Progenitor cell of endocrine pancreas (in vitro differentiated cells): ENCODE data around the gene RALGDS. TPM values are rescaled to one million over a fixed set of nuclear protein-coding genes. Genes with fewer than 3 reads are reported as not detected.

Experiments used
- DNase-seq: peaks from one replicate; pipeline ENCODE4 v3.0.0; 2021; ENCODE audit warnings: low spot score; ENCODE audit not compliant: unreplicated experiment
- H3K27ac Mint-ChIP-seq: 2 replicates; pipeline ENCODE4 v1.8.0; 2021; ENCODE audit warnings: mild to moderate bottlenecking, moderate library complexity, mixed read lengths
- H3K27me3 Mint-ChIP-seq: 2 replicates; pipeline ENCODE4 v1.8.0; 2021; ENCODE audit warnings: mixed read lengths
- H3K36me3 Mint-ChIP-seq: 2 replicates; pipeline ENCODE4 v1.8.0; 2022; ENCODE audit warnings: mixed read lengths; ENCODE audit not compliant: insufficient read depth
- H3K4me1 Mint-ChIP-seq: 2 replicates; pipeline ENCODE4 v1.8.0; 2021; ENCODE audit warnings: low read depth, mixed read lengths
- H3K4me3 Mint-ChIP-seq: 2 replicates; pipeline ENCODE4 v1.8.0; 2021; ENCODE audit warnings: low read depth, mild to moderate bottlenecking, moderate library complexity, mixed read lengths
- H3K9me3 Mint-ChIP-seq: 2 replicates; pipeline ENCODE4 v1.8.0; 2021; ENCODE audit warnings: low read depth, mixed read lengths
- total RNA-seq: library from RNA; stranded (reverse); gene quantifications from 2 replicates; pipeline ENCODE4 v1.2.1, GENCODE V29; 2021
- TF ChIP-seq, protein P1 (sequence below): fragments of 200-600 bp; sonication (generic); IDR thresholded peaks from one replicate; pipeline ENCODE4 v1.5.0; 2021; ENCODE audit warnings: antibody characterized with exemption, mild to moderate bottlenecking; ENCODE audit not compliant: unreplicated experiment

Gene RALGDS
- total RNA-seq, 1 donor from 2014 or later, result 84.6 TPM

DNA sequence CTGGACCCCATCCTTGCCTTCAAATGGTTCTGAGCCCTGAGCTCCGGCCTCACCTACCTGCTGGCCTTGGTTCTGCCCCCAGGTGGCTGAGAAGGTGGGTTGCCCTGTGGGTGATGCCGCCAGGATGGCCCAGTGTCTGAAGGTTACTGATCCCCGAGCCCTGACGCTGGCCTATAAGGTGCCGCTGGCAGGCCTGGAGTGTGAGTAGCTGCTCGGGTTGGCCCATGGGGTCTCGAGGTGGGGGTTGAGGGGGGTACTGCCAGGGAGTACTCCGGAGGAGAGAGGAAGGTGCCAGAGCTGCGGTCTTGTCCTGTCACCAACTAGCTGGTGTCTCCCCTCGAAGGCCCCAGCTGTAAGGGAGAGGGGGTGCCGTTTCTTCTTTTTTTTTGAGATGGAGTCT lies 54.0 kb downstream of the RALGDS start:
- no peak for DNase-seq
- Mint-ChIP-seq H3K27me3 (no peaks in the 10 kb centered on the region), H3K27ac (no peak overlapping the region), H3K36me3 (peaks cover 3% of the 10 kb centered on the region), H3K9me3 (no peaks in the 10 kb centered on the region), H3K4me3 (no peak overlapping the region), H3K4me1 (no peaks in the 10 kb centered on the region)
- TF ChIP-seq, protein P1, sequence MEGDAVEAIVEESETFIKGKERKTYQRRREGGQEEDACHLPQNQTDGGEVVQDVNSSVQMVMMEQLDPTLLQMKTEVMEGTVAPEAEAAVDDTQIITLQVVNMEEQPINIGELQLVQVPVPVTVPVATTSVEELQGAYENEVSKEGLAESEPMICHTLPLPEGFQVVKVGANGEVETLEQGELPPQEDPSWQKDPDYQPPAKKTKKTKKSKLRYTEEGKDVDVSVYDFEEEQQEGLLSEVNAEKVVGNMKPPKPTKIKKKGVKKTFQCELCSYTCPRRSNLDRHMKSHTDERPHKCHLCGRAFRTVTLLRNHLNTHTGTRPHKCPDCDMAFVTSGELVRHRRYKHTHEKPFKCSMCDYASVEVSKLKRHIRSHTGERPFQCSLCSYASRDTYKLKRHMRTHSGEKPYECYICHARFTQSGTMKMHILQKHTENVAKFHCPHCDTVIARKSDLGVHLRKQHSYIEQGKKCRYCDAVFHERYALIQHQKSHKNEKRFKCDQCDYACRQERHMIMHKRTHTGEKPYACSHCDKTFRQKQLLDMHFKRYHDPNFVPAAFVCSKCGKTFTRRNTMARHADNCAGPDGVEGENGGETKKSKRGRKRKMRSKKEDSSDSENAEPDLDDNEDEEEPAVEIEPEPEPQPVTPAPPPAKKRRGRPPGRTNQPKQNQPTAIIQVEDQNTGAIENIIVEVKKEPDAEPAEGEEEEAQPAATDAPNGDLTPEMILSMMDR, result no peak

DNA sequence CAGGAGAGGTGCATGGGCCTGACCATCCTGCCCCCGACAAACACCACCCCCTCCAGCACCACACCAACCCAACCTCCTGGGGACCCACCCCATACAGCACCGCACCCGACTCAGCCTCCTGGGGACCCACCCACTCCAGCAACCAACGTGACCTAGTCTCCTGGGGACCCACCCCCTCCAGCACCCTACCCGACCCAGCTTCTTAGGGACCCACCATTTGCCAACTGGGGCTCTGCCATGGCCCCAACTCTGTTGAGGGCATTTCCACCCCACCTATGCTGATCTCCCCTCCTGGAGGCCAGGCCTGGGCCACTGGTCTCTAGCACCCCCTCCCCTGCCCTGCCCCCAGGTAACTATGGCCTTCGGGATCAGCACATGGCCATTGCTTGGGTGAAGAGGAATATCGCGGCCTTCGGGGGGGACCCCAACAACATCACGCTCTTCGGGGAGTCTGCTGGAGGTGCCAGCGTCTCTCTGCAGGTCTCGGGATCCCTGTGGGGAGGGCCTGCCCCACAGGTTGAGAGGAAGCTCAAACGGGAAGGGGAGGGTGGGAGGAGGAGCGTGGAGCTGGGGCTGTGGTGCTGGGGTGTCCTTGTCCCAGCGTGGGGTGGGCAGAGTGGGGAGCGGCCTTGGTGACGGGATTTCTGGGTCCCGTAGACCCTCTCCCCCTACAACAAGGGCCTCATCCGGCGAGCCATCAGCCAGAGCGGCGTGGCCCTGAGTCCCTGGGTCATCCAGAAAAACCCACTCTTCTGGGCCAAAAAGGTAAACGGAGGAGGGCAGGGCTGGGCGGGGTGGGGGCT lies 54.7 kb downstream of the RALGDS start:
- TF ChIP-seq, protein P1, result no peak
- no peak overlapping the region for H3K27ac Mint-ChIP-seq
- no peaks in the 10 kb centered on the region for H3K27me3 Mint-ChIP-seq
- no peaks in the 10 kb centered on the region for H3K4me1 Mint-ChIP-seq
- H3K4me3 Mint-ChIP-seq, result no peak overlapping the region
- H3K36me3 Mint-ChIP-seq, result no peaks in the 10 kb centered on the region
- no peaks in the 10 kb centered on the region for H3K9me3 Mint-ChIP-seq
- DNase-seq, result no peak

DNA sequence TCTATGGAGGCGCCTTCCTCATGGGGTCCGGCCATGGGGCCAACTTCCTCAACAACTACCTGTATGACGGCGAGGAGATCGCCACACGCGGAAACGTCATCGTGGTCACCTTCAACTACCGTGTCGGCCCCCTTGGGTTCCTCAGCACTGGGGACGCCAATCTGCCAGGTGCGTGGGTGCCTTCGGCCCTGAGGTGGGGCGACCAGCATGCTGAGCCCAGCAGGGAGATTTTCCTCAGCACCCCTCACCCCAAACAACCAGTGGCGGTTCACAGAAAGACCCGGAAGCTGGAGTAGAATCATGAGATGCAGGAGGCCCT lies 56.0 kb downstream of the RALGDS start:
- Mint-ChIP-seq H3K4me3 (no peak overlapping the region), H3K9me3 (no peaks in the 10 kb centered on the region), H3K27me3 (no peaks in the 10 kb centered on the region), H3K27ac (no peak overlapping the region), H3K36me3 (no peaks in the 10 kb centered on the region), H3K4me1 (peaks cover 2% of the 10 kb centered on the region)
- DNase-seq, result no peak
- TF ChIP-seq, protein P1, result no peak

DNA sequence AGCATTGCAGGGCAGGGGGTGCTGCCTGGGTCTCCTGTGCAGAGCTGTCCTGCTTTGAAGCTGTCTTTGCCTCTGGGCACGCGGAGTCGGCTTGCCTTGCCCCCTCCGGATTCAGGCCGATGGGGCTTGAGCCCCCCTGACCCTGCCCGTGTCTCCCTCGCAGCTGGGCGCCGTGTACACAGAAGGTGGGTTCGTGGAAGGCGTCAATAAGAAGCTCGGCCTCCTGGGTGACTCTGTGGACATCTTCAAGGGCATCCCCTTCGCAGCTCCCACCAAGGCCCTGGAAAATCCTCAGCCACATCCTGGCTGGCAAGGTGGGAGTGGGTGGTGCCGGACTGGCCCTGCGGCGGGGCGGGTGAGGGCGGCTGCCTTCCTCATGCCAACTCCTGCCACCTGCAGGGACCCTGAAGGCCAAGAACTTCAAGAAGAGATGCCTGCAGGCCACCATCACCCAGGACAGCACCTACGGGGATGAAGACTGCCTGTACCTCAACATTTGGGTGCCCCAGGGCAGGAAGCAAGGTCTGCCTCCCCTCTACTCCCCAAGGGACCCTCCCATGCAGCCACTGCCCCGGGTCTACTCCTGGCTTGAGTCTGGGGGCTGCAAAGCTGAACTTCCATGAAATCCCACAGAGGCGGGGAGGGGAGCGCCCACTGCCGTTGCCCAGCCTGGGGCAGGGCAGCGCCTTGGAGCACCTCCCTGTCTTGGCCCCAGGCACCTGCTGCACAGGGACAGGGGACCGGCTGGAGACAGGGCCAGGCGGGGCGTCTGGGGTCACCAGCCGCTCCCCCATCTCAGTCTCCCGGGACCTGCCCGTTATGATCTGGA lies 56.6 kb downstream of the RALGDS start:
- H3K9me3 Mint-ChIP-seq, result no peaks in the 10 kb centered on the region
- no peaks in the 10 kb centered on the region for H3K36me3 Mint-ChIP-seq
- TF ChIP-seq, protein P1, result no peak
- no peaks in the 10 kb centered on the region for H3K27me3 Mint-ChIP-seq
- no peak overlapping the region for H3K4me3 Mint-ChIP-seq
- H3K4me1 Mint-ChIP-seq, result peaks cover 2% of the 10 kb centered on the region
- DNase-seq, result no peak
- H3K27ac Mint-ChIP-seq, result no peak overlapping the region

DNA sequence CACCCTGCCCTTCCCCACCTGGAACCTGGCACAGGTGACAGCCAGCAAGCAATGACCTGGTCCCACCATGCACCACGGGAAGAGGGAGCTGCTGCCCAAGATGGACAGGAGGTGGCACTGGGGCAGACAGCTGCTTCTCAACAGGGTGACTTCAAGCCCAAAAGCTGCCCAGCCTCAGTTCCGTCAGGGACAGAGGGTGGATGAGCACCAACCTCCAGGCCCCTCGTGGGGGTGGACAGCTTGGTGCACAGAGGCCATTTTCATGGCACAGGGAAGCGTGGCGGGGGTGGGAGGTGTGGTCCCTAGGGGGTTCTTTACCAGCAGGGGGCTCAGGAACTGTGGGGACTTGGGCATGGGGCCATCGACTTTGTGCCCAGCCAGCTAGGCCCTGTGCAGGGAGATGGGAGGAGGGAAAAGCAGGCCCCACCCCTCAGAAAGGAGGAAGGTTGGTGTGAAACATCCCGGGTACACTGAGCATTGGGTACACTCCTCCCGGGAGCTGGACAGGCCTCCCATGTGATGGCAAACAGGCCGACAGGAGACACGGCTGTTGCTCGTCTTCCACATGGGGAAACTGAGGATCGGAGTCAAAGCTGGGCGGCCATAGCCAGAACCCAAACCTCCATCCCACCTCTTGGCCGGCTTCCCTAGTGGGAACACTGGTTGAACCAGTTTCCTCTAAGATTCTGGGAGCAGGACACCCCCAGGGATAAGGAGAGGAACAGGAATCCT lies 57.4 kb downstream of the RALGDS start:
- H3K27ac Mint-ChIP-seq, result no peak overlapping the region
- H3K36me3 Mint-ChIP-seq, result no peaks in the 10 kb centered on the region
- no peaks in the 10 kb centered on the region for H3K9me3 Mint-ChIP-seq
- no peak overlapping the region for H3K4me3 Mint-ChIP-seq
- no peak for DNase-seq
- TF ChIP-seq, protein P1, result no peak
- H3K27me3 Mint-ChIP-seq, result no peaks in the 10 kb centered on the region
- H3K4me1 Mint-ChIP-seq, result peaks cover 2% of the 10 kb centered on the region
